Neural progenitor cell (in vitro differentiated cells): ENCODE measurements around the gene PNN. TPM values are rescaled to one million over a fixed set of nuclear protein-coding genes. Genes with fewer than 3 reads are reported as not detected.

Experiments used
- DNase-seq: peaks from one replicate; pipeline ENCODE4 v3.0.0-alpha.2; 2016; ENCODE audit warnings: low spot score
- H2AFZ ChIP-seq: fragments of 200-600 bp; sonication (generic); replicated peaks from 2 replicates; pipeline ENCODE4 v1.6.1; 2016; ENCODE audit warnings: antibody characterized with exemption
- H3F3A ChIP-seq: fragments of 200-600 bp; sonication (generic); 2 replicates; pipeline ENCODE4 v1.6.1; 2016; ENCODE audit warnings: antibody characterized with exemption, low read depth
- H3K27ac ChIP-seq: fragments of 200-600 bp; sonication (generic); 2 replicates; pipeline ENCODE4 v1.5.1; 2016; ENCODE audit warnings: mild to moderate bottlenecking
- H3K27me3 ChIP-seq: fragments of 200-600 bp; sonication (generic); 2 replicates; pipeline ENCODE4 v1.6.1; 2016; ENCODE audit warnings: mild to moderate bottlenecking, moderate library complexity
- H3K36me3 ChIP-seq: fragments of 200-600 bp; sonication (generic); 2 replicates; pipeline ENCODE4 v1.5.1; 2016
- H3K4me1 ChIP-seq: fragments of 200-600 bp; sonication (generic); 2 replicates; pipeline ENCODE4 v1.6.1; 2016; ENCODE audit warnings: mixed run types
- H3K4me2 ChIP-seq: fragments of 200-600 bp; sonication (generic); 2 replicates; pipeline ENCODE4 v1.6.1; 2016
- H3K4me3 ChIP-seq: fragments of 200-600 bp; sonication (generic); 2 replicates; pipeline ENCODE4 v1.5.1; 2016
- H3K79me2 ChIP-seq: fragments of 200-600 bp; sonication (generic); 2 replicates; pipeline ENCODE4 v1.6.1; 2016; ENCODE audit warnings: low read depth
- H3K9ac ChIP-seq: fragments of 200-600 bp; sonication (generic); 2 replicates; pipeline ENCODE4 v1.6.1; 2016
- H3K9me3 ChIP-seq: fragments of 200-600 bp; sonication (generic); 2 replicates; pipeline ENCODE4 v1.5.1; 2016; ENCODE audit warnings: low read depth
- H4K20me1 ChIP-seq: fragments of 200-600 bp; sonication (generic); 2 replicates; pipeline ENCODE4 v1.6.1; 2016; ENCODE audit warnings: low read depth
- H3K27ac Mint-ChIP-seq: 3 replicates; pipeline ENCODE4 v1.8.0; 2021; ENCODE audit warnings: mixed read lengths
- H3K27me3 Mint-ChIP-seq: 2 replicates; pipeline ENCODE4 v1.8.0; 2022; ENCODE audit warnings: low read depth, mild to moderate bottlenecking, inconsistent platforms, moderate library complexity, mixed read lengths; ENCODE audit not compliant: insufficient read depth
- H3K36me3 Mint-ChIP-seq: 3 replicates; pipeline ENCODE4 v1.8.0; 2021; ENCODE audit warnings: mixed read lengths
- H3K4me1 Mint-ChIP-seq: 3 replicates; pipeline ENCODE4 v1.8.0; 2021; ENCODE audit warnings: mixed read lengths
- H3K4me3 Mint-ChIP-seq: 3 replicates; pipeline ENCODE4 v1.8.0; 2021; ENCODE audit warnings: mild to moderate bottlenecking, moderate library complexity, mixed read lengths
- H3K9me3 Mint-ChIP-seq: 3 replicates; pipeline ENCODE4 v1.8.0; 2020; ENCODE audit warnings: mixed read lengths
- EZH2 ChIP-seq: fragments of 200-600 bp; sonication (generic); IDR thresholded peaks from 2 replicates; pipeline ENCODE4 v1.6.1; 2017; ENCODE audit warnings: antibody characterized with exemption, mild to moderate bottlenecking, moderate library complexity
- EZH2phosphoT487 ChIP-seq: fragments of 200-600 bp; sonication (generic); IDR thresholded peaks from 2 replicates; pipeline ENCODE4 v1.6.1; 2017; ENCODE audit warnings: antibody characterized with exemption
- total RNA-seq: library from RNA; depleted of rRNA; stranded (reverse); fragments of >200 nt; gene quantifications from 2 replicates; pipeline ENCODE4 v1.2.3, GENCODE V29; 2015; ENCODE audit warnings: low replicate concordance
- TF ChIP-seq, protein P1 (sequence below): fragments of 200-600 bp; sonication (generic); IDR thresholded peaks from 2 replicates; pipeline ENCODE4 v1.5.1; 2017; ENCODE audit warnings: antibody characterized with exemption, mild to moderate bottlenecking

Gene PNN
- total RNA-seq, 1 donor from 2014 or later: 110 TPM

DNA sequence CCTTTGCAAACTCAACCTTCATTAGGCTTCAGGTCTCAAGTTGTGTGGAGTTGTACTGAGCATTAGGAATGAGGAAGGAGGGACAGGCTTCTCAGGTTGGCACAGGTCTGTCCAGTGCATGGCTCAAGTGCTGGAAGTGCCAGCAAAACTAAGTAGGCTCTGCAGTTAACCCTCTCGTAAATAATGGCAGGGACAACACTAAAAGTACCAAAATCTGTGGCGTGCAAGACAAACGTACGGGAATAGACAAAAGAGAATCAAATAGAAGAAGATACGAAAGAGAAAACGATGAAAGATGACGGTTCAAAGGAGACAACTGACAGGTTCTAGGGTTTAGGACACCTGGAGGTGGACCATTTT lies 5.5 kb upstream of the PNN start:
- Mint-ChIP-seq H3K9me3 (no peaks in the 10 kb centered on the region), H3K27ac (peak overlapping the region; percentile 71), H3K27me3 (peaks cover 4% of the 10 kb centered on the region), H3K4me3 (peak overlapping the region; percentile 95), H3K4me1 (peaks cover 29% of the 10 kb centered on the region), H3K36me3 (peaks cover 7% of the 10 kb centered on the region)
- Histone ChIP-seq H3K4me2 (peak overlapping the region; percentile 94), H4K20me1 (no peaks in the 10 kb centered on the region), H3K79me2 (peaks cover 48% of the 10 kb centered on the region), H3K36me3 (no peaks in the 10 kb centered on the region), H3K27me3 (no peaks in the 10 kb centered on the region), H3F3A (peaks cover 35% of the 10 kb centered on the region), H3K4me1 (peaks cover 19% of the 10 kb centered on the region), H3K9me3 (no peaks in the 10 kb centered on the region), H3K27ac (peak overlapping the region; percentile 97), H3K9ac (peak overlapping the region; percentile 86), H3K4me3 (peak overlapping the region; percentile 79), H2AFZ (peak overlapping the region; percentile 93)
- DNase-seq: no peak
- TF ChIP-seq EZH2: no peak
- TF ChIP-seq EZH2phosphoT487: no peak
- TF ChIP-seq, protein P1, sequence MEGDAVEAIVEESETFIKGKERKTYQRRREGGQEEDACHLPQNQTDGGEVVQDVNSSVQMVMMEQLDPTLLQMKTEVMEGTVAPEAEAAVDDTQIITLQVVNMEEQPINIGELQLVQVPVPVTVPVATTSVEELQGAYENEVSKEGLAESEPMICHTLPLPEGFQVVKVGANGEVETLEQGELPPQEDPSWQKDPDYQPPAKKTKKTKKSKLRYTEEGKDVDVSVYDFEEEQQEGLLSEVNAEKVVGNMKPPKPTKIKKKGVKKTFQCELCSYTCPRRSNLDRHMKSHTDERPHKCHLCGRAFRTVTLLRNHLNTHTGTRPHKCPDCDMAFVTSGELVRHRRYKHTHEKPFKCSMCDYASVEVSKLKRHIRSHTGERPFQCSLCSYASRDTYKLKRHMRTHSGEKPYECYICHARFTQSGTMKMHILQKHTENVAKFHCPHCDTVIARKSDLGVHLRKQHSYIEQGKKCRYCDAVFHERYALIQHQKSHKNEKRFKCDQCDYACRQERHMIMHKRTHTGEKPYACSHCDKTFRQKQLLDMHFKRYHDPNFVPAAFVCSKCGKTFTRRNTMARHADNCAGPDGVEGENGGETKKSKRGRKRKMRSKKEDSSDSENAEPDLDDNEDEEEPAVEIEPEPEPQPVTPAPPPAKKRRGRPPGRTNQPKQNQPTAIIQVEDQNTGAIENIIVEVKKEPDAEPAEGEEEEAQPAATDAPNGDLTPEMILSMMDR: no peak

- no peaks in the 10 kb centered on the region for H3K27me3 ChIP-seq
- no peak overlapping the region for H2AFZ ChIP-seq
- Mint-ChIP-seq H3K36me3 (peaks cover 19% of the 10 kb centered on the region), H3K4me3 (peak overlapping the region; percentile 63), H3K27ac (no peak overlapping the region), H3K4me1 (peaks cover 46% of the 10 kb centered on the region), H3K27me3 (peaks cover 8% of the 10 kb centered on the region), H3K9me3 (peaks cover 3% of the 10 kb centered on the region)
- H3K27ac ChIP-seq: no peak overlapping the region
- peaks cover 40% of the 10 kb centered on the region for H3K4me1 ChIP-seq
- peaks cover 53% of the 10 kb centered on the region for H3K79me2 ChIP-seq
- peaks cover 27% of the 10 kb centered on the region for H4K20me1 ChIP-seq
- no peak overlapping the region for H3K4me2 ChIP-seq
- TF ChIP-seq, protein P1: no peak
- TF ChIP-seq EZH2phosphoT487 (no peak), EZH2 (no peak)
- H3K36me3 ChIP-seq: peaks cover 15% of the 10 kb centered on the region
- H3K9me3 ChIP-seq: no peaks in the 10 kb centered on the region
- H3F3A ChIP-seq: peaks cover 60% of the 10 kb centered on the region
- no peak for DNase-seq
- no peak overlapping the region for H3K9ac ChIP-seq
- H3K4me3 ChIP-seq: no peak overlapping the region
Observed at GRCh38 chr14:39173198-39173597, 1.9 kb upstream of the PNN start.

DNA sequence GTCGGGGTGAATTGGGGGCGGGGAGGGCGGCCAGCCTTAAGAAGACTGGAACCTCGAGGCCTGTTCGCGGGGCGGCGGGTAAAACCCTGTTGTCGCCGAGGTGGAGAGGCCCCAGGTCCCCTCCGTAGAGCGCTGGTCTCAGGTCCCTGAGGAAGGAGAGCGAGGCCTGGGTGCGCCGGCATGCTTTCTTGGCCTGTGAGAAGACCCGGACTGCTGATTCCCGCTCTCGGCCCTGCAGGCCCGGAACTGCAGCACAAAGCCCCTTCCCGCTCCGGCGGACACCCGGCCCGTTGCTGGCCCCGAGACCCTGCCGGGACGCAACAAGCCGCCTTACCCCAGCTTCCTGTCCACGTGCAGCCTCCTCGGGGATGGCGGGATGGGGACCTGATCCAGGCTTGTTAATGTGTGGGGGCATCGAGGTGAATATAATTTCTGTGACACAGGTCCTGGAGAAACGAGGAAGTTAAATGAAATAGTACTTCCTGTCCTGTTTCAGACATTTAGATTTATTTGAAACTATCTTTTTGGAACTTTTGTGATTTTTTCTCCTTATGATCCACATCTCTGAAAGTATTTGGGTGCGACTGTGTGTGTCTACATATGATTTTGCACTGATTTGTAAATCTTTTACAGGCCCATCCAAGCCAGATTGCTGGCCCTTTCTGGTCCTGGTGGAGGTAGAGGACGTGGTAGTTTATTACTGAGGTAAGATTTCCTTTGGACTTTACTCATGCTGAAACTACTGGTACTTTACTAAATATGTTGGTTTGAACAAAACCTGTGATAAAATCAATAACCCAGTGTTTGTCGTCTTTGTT lies 600 bp downstream of the PNN start:
- TF ChIP-seq EZH2phosphoT487 (no peak), EZH2 (no peak)
- TF ChIP-seq, protein P1: no peak
- Mint-ChIP-seq H3K4me1 (peaks cover 40% of the 10 kb centered on the region), H3K36me3 (peaks cover 29% of the 10 kb centered on the region), H3K27me3 (peaks cover 6% of the 10 kb centered on the region), H3K27ac (peak overlapping the region; percentile 100), H3K4me3 (peak overlapping the region; percentile 100), H3K9me3 (peaks cover 3% of the 10 kb centered on the region)
- H2AFZ ChIP-seq: peak overlapping the region; percentile 65
- peak overlapping the region; percentile 85 for H3K4me3 ChIP-seq
- peak overlapping the region; percentile 100 for H3K9ac ChIP-seq
- peak; percentile 72 for DNase-seq
- H3K27me3 ChIP-seq: no peaks in the 10 kb centered on the region
- H3K27ac ChIP-seq: peak overlapping the region; percentile 96
- peaks cover 40% of the 10 kb centered on the region for H4K20me1 ChIP-seq
- H3K4me2 ChIP-seq: peak overlapping the region; percentile 100
- H3K79me2 ChIP-seq: peaks cover 62% of the 10 kb centered on the region
- H3K9me3 ChIP-seq: no peaks in the 10 kb centered on the region
- H3F3A ChIP-seq: peaks cover 67% of the 10 kb centered on the region
- peaks cover 33% of the 10 kb centered on the region for H3K4me1 ChIP-seq
- H3K36me3 ChIP-seq: peaks cover 34% of the 10 kb centered on the region
